Activated T-cell treated with anti-CD3 and anti-CD28 coated beads, Interleukin-2, amount 50 U/mL, for 4 hours (primary cell): ENCODE data around the gene FOXP1. TPM values are rescaled to one million over a fixed set of nuclear protein-coding genes. Genes with fewer than 3 reads are reported as not detected.
A peak's percentile ranks its signal among the peaks of the same experiment; 100 is the strongest.

ENCODE experiments used
- ATAC-seq, 2 donors: fragments of 200-7000 bp; cut with Tn5 transposase; one replicate each; pipeline ENCODE4 v1.10.0; 2021
- DNase-seq: peaks from one replicate; pipeline ENCODE4 v3.0.0-alpha.2; 2020
- H3K27me3 Mint-ChIP-seq: one replicate; pipeline ENCODE4 v1.8.0; 2021; ENCODE audit warnings: low read depth, mixed read lengths
- H3K36me3 Mint-ChIP-seq: one replicate; pipeline ENCODE4 v1.8.0; 2022; ENCODE audit warnings: mixed read lengths; ENCODE audit not compliant: insufficient read depth
- H3K4me1 Mint-ChIP-seq: one replicate; pipeline ENCODE4 v1.8.0; 2021; ENCODE audit warnings: low read depth, mixed read lengths
- H3K4me3 Mint-ChIP-seq: one replicate; pipeline ENCODE4 v1.8.0; 2021; ENCODE audit warnings: mild to moderate bottlenecking, moderate library complexity, mixed read lengths
- H3K9me3 Mint-ChIP-seq: one replicate; pipeline ENCODE4 v1.8.0; 2021; ENCODE audit warnings: mixed read lengths
- total RNA-seq, 3 donors: library from RNA; stranded (reverse); gene quantifications; one replicate each; pipeline ENCODE4 v1.2.1, GENCODE V29; 2021

Gene FOXP1
- total RNA-seq, 3 donors from 2014 or later = 251 to 263 (median 256) TPM

DNA sequence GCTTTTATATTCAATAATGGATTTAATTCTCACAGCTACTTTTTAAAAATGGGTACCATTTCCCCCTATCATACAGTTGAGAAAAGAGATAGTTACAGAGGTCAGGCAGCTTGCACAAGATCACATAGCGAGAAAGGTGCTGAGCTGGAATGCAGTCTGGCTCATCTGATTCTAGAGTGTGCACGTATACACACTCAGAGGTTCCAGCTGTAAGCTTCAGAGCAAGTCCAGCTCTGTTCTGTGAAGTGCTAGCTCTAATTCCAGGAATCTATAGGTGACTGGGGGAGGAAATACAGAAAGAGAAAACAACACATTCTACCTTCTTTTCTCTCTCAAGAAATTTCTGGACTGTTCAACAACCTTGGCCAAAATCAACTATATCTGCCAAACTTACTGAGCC is 318.7 kb downstream of the FOXP1 start:
- ATAC-seq = peak in 1 of 2 donors; percentile 26
- Mint-ChIP-seq H3K36me3 (peaks cover 32% of the 10 kb centered on the region), H3K9me3 (no peaks in the 10 kb centered on the region), H3K4me1 (peaks cover 57% of the 10 kb centered on the region), H3K27me3 (no peaks in the 10 kb centered on the region), H3K4me3 (no peak overlapping the region)
- DNase-seq = no peak

DNA sequence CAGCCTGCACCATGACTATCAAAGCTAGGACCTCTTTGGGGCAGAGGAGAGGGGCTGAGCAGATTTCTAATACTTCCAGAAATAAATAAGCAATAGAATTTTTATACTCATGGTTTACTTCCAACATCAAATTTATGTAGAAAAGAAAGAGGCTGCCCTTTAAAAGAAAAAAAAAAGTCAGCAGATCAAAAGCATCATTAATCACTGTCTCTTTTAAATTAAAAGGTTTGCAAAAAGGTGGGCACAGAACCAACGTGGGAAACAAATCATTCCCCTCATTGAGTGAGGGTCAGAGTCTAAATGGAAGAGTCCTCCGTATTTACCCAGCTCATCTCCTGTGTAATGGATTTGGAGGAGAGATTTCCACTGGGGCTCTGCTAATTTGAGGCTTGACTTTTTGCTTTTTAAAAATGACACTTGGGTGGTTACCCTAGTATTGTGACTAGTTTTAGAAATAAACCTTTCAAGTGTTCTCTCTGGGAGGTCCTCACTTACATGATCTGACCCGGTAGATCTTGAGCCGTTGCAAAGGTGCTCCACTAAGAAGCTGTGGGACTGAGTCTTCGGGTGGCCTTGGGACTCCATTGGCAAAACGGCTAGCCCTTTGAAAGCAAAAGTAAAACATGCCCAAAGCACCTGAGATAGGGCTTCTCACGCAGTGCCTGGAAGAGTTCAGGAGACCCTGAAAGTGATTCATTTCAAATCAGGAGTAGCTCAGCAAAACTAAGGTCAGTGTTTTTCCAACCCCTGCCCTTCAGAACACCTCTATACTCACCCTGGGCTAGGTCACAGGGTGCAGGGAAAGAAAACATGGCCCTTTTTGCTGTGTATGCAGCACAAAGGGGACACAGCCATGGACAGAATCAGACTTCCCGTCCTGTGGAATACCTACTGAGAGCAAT is 320.9 kb downstream of the FOXP1 start:
- H3K9me3 Mint-ChIP-seq = no peaks in the 10 kb centered on the region
- H3K27me3 Mint-ChIP-seq = no peaks in the 10 kb centered on the region
- peaks cover 63% of the 10 kb centered on the region for H3K4me1 Mint-ChIP-seq
- no peak overlapping the region for H3K4me3 Mint-ChIP-seq
- H3K36me3 Mint-ChIP-seq = peaks cover 36% of the 10 kb centered on the region
- peak; percentile 22 to 41 for ATAC-seq
- DNase-seq = no peak

DNA sequence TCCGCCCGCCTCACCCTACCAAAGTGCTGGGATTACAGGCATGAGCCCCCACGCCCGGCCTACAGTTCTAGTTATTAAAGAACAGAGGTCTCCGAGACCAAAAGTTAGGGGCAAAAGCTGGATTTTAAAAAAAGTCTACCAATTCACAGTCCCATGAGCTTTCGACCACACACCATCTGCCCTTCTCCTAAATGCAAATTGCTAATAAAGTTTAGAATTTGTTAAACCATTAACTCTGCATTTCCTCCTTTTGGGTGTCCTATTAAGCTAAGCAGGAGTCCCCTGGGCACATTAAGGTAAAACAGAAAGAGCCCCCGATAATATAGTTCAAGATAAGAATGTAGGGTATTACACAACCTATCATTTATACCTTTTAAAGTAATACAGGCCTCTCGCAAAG is 322.7 kb downstream of the FOXP1 start:
- Mint-ChIP-seq H3K4me1 (peaks cover 62% of the 10 kb centered on the region), H3K9me3 (no peaks in the 10 kb centered on the region), H3K27me3 (no peaks in the 10 kb centered on the region), H3K36me3 (peaks cover 33% of the 10 kb centered on the region), H3K4me3 (no peak overlapping the region)
- DNase-seq (no peak), ATAC-seq (no peak)

GRCh38 chr3:71258526-71258925 is 325.0 kb downstream of the FOXP1 start:
- Mint-ChIP-seq H3K9me3 (no peaks in the 10 kb centered on the region), H3K4me3 (no peak overlapping the region), H3K36me3 (peaks cover 27% of the 10 kb centered on the region), H3K27me3 (no peaks in the 10 kb centered on the region), H3K4me1 (peaks cover 56% of the 10 kb centered on the region)
- no peak for DNase-seq
- no peak for ATAC-seq

- no peaks in the 10 kb centered on the region for H3K27me3 Mint-ChIP-seq
- peak; percentile 44 to 46 for ATAC-seq
- no peak for DNase-seq
- peaks cover 23% of the 10 kb centered on the region for H3K36me3 Mint-ChIP-seq
- peaks cover 54% of the 10 kb centered on the region for H3K4me1 Mint-ChIP-seq
- H3K4me3 Mint-ChIP-seq = no peak overlapping the region
- H3K9me3 Mint-ChIP-seq = no peaks in the 10 kb centered on the region
These were observed 325.4 kb downstream of the FOXP1 start for GRCh38 chr3:71258116-71258515.

DNA sequence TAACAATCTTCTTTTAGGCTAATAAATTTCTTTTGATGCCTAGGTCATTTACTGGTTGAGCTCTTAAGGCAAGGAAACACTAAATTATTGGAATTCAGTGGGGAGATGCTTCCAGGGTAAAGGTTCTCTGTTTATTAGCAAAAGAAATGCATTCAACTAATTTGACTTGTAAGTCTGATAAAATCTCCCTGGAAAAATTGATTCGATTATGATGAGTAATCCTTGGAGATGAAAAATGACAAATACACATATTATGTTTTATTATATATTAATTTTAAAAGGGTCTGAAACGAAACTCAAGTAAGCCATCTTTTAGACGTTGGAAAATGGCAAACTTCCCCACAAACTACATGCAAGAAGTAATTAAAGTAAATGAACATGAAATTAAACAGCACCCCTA is 328.0 kb downstream of the FOXP1 start:
- peaks cover 28% of the 10 kb centered on the region for H3K36me3 Mint-ChIP-seq
- ATAC-seq (no peak), DNase-seq (no peak)
- no peaks in the 10 kb centered on the region for H3K9me3 Mint-ChIP-seq
- no peaks in the 10 kb centered on the region for H3K27me3 Mint-ChIP-seq
- H3K4me1 Mint-ChIP-seq = peaks cover 61% of the 10 kb centered on the region
- H3K4me3 Mint-ChIP-seq = no peak overlapping the region

DNA sequence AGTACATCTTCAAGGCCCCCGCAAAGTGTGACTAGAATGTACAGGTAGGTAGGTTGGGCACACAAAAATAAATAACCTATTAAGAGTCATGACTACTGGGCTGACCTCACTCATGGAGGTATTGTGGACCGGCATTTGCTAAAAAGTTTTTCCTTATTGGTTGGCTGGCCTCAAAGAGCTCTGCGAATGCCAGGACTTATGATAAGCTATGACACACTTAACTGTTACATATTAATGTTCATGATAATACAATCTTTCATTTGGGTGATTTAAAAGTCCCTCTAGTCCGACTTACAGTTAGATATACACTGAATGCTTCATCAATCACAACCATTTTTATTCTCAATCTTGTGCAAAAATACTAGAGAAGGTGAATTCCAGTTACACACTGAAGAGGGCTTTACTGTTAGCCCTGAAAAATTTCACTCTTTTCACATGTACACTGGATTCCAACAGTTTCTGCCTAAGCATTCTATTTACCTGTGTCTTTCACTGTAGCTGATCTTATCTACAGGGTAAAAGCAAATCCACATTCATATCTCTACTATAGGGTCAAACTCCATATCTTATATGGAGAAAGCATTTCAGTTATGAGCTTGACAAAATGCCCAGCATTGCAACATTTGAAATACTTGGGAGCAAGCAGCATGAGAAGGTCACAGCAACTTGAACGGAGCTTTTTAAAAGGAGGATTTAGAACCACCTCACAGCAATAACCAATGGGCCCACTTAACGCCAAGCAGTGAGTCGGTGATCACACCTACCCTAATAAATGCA is 329.1 kb downstream of the FOXP1 start:
- ATAC-seq (no peak), DNase-seq (no peak)
- peaks cover 65% of the 10 kb centered on the region for H3K4me1 Mint-ChIP-seq
- no peaks in the 10 kb centered on the region for H3K27me3 Mint-ChIP-seq
- no peak overlapping the region for H3K4me3 Mint-ChIP-seq
- H3K36me3 Mint-ChIP-seq = peaks cover 25% of the 10 kb centered on the region
- H3K9me3 Mint-ChIP-seq = no peaks in the 10 kb centered on the region

DNA sequence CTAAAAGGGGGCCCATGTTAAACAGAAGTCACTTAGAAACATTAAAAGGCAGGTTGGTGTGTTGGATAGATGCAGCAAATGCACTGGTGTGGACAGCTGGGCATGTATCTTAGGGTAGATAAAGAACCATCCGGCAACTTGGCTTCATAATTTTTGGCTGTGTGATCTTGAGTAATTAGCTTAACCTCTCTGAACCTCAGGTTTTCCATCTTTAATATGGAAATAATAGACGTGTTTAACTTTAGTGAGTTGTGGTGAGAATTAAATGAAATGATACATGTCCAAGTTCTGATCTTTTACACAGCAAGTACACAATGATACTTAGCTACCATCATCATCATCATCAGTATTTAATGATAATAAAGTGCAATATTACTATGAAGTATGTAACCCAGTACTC is 330.4 kb downstream of the FOXP1 start:
- Mint-ChIP-seq H3K36me3 (peaks cover 23% of the 10 kb centered on the region), H3K9me3 (no peaks in the 10 kb centered on the region), H3K4me3 (no peak overlapping the region), H3K4me1 (peaks cover 60% of the 10 kb centered on the region), H3K27me3 (no peaks in the 10 kb centered on the region)
- no peak for ATAC-seq
- DNase-seq = no peak

GRCh38 chr3:71252466-71252865 is 331.1 kb downstream of the FOXP1 start:
- peaks cover 57% of the 10 kb centered on the region for H3K4me1 Mint-ChIP-seq
- DNase-seq (no peak), ATAC-seq (no peak)
- no peak overlapping the region for H3K4me3 Mint-ChIP-seq
- no peaks in the 10 kb centered on the region for H3K9me3 Mint-ChIP-seq
- no peaks in the 10 kb centered on the region for H3K27me3 Mint-ChIP-seq
- H3K36me3 Mint-ChIP-seq = peaks cover 18% of the 10 kb centered on the region

GRCh38 chr3:71251156-71251775 is 332.3 kb downstream of the FOXP1 start:
- no peak for ATAC-seq
- H3K36me3 Mint-ChIP-seq = peaks cover 23% of the 10 kb centered on the region

DNA sequence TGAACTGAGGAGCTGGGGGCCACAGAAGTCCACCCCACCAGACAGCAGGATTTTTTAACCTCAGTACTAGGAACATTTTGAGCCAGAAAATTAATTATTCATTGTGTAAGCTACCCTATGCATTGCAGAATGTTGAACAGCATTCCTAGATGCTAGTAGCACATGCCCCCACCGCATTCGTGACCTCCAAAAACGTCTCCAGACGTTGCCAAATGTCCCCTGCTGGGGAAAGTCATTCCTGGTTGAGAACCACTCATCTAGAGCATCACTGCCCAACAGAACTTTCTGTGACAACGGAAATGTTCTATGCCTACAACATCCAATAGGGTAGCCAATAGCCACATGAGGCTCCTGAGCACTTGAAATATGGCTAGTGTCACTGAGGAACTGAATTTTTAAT is 333.5 kb downstream of the FOXP1 start:
- no peak for ATAC-seq
- H3K27me3 Mint-ChIP-seq = no peaks in the 10 kb centered on the region

More at GRCh38 chr3:71251156-71251775, 332.3 kb downstream of the FOXP1 start:
- DNase-seq = no peak
- Mint-ChIP-seq H3K9me3 (no peaks in the 10 kb centered on the region), H3K4me3 (no peak overlapping the region), H3K27me3 (no peaks in the 10 kb centered on the region), H3K4me1 (peaks cover 63% of the 10 kb centered on the region)

DNA sequence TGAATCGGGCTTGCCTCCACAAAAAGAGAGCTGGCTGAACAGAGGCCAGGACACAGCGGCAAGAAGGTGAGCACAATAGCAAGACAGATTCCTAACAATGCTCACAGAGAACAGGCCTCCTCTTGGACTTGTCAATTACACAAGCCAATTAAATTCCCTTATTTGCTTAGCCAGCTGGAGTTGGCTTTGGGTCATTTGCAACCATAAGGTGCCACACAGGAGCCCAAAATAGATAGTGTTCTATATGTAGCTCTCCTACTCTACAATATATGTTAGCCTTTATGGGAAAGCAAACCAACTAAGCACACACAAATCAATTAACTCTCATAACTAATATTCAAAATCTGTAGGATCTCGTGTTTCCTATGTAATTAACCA is 335.6 kb downstream of the FOXP1 start:
- Mint-ChIP-seq H3K27me3 (no peaks in the 10 kb centered on the region), H3K36me3 (peaks cover 21% of the 10 kb centered on the region), H3K9me3 (no peaks in the 10 kb centered on the region), H3K4me3 (no peak overlapping the region), H3K4me1 (peaks cover 67% of the 10 kb centered on the region)
- DNase-seq (no peak), ATAC-seq (no peak)

More for the DNA sequence above, 333.5 kb downstream of the FOXP1 start:
- no peak overlapping the region for H3K4me3 Mint-ChIP-seq
- no peaks in the 10 kb centered on the region for H3K9me3 Mint-ChIP-seq
- DNase-seq = no peak
- peaks cover 68% of the 10 kb centered on the region for H3K4me1 Mint-ChIP-seq
- H3K36me3 Mint-ChIP-seq = peaks cover 18% of the 10 kb centered on the region

GRCh38 chr3:71247221-71247957 is 336.1 kb downstream of the FOXP1 start:
- Mint-ChIP-seq H3K27me3 (no peaks in the 10 kb centered on the region), H3K9me3 (no peaks in the 10 kb centered on the region), H3K36me3 (peaks cover 20% of the 10 kb centered on the region), H3K4me1 (peaks cover 65% of the 10 kb centered on the region), H3K4me3 (no peak overlapping the region)
- no peak for DNase-seq
- ATAC-seq = peak in 1 of 2 donors; percentile 39
